OCI-LY3 (cell line): ENCODE data around the gene FDPS.
A peak's percentile ranks its signal among the peaks of the same experiment; 100 is the strongest.

Source experiments
- H2AFZ ChIP-seq: fragments of 200-600, 300-600 bp; shearing (Covaris generic); 2 replicates; pipeline ENCODE4 v1.6.0; 2014; ENCODE audit warnings: antibody characterized with exemption, low read depth, low read length
- H3K27ac ChIP-seq: fragments of 200-600, 300-600 bp; sonication (generic); 2 replicates; pipeline ENCODE4 v1.5.1; 2014; ENCODE audit warnings: mild to moderate bottlenecking, low read length, moderate library complexity, mixed read lengths
- H3K27me3 ChIP-seq: fragments of 200-600, 300-600 bp; sonication (generic); 2 replicates; pipeline ENCODE4 v1.6.1; 2014; ENCODE audit warnings: low read depth, low read length, mixed read lengths
- H3K36me3 ChIP-seq: fragments of 200-600, 300-600 bp; sonication (generic); replicated peaks from 2 replicates; pipeline ENCODE3; 2014; ENCODE audit warnings: low read depth, low read length, mixed read lengths
- H3K4me1 ChIP-seq: fragments of 300-600, 200-600 bp; sonication (generic); 2 replicates; pipeline ENCODE4 v1.6.1; 2014; ENCODE audit warnings: low read length, mixed read lengths
- H3K4me2 ChIP-seq: fragments of 200-600, 300-600 bp; sonication (generic); 2 replicates; pipeline ENCODE4 v1.6.1; 2014; ENCODE audit warnings: low read length, mixed read lengths
- H3K4me3 ChIP-seq: fragments of 300-600, 200-600 bp; sonication (generic); 2 replicates; pipeline ENCODE4 v1.5.1; 2014; ENCODE audit warnings: antibody characterized with exemption, mild to moderate bottlenecking, low read length, moderate library complexity
- H3K79me2 ChIP-seq: fragments of 300-600, 200-600 bp; shearing (Covaris generic); 2 replicates; pipeline ENCODE4 v1.6.1; 2014; ENCODE audit warnings: mild to moderate bottlenecking, low read length, mixed read lengths
- H3K9ac ChIP-seq: fragments of 300-600, 200-600 bp; shearing (Covaris generic); 2 replicates; pipeline ENCODE4 v1.6.0; 2014; ENCODE audit warnings: mild to moderate bottlenecking, low read length, moderate library complexity
- H3K9me3 ChIP-seq: fragments of 200-600, 300-600 bp; shearing (Covaris generic); 2 replicates; pipeline ENCODE4 v1.6.1; 2014; ENCODE audit warnings: low read length, mixed read lengths; ENCODE audit not compliant: insufficient read depth
- H4K20me1 ChIP-seq: fragments of 200-600, 300-600 bp; sonication (generic); 2 replicates; pipeline ENCODE4 v1.6.1; 2016; ENCODE audit warnings: low read length, mixed read lengths; ENCODE audit not compliant: insufficient read depth
- CTCF ChIP-seq: fragments of 200-600, 300-600 bp; sonication (generic); IDR thresholded peaks from 2 replicates; pipeline ENCODE4 v1.5.1; 2014; ENCODE audit warnings: antibody characterized with exemption, low read length, low read depth
- EZH2phosphoT487 ChIP-seq: fragments of 200-600 bp; shearing (Covaris generic); IDR thresholded peaks from 2 replicates; pipeline ENCODE4 v1.6.1; 2018; ENCODE audit warnings: antibody characterized with exemption, mixed run types, low read depth

The FDPS gene

DNA sequence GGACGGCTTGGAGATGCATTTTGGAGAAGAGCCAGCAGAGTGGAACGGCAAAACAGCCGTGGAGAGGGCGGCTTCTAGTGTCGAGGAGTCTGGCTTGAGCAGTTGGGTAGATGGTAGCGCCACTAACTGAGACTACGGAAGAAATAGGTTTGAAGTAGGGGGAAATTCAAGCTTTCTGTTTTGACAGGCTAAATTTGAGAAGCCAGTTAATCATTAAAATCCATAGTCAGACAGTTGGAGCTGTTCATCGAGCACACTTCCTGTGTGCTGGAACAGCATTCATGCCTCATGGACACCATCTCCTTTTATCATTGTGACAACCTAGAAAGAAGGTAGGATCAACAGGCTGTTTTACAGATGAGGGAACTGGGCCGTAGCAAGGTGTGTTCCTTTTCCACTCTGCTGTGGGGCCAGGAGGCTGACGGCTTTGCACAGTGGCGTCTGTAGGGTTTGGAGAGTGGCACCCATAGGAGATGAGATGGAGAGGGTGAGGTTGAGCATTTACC lies 4.1 kb upstream of the FDPS start:
- Histone ChIP-seq H4K20me1 (no peaks in the 10 kb centered on the region), H3K4me3 (peak overlapping the region; percentile 74), H2AFZ (peak overlapping the region; percentile 92), H3K4me2 (peak overlapping the region; percentile 88), H3K79me2 (peaks cover 10% of the 10 kb centered on the region), H3K4me1 (peaks cover 40% of the 10 kb centered on the region), H3K27ac (peak overlapping the region; percentile 82), H3K9ac (peak overlapping the region; percentile 60), H3K9me3 (no peaks in the 10 kb centered on the region), H3K36me3 (peaks cover 8% of the 10 kb centered on the region), H3K27me3 (no peaks in the 10 kb centered on the region)
- TF ChIP-seq EZH2phosphoT487, result no peak
- peak; percentile 29 for TF ChIP-seq CTCF

DNA sequence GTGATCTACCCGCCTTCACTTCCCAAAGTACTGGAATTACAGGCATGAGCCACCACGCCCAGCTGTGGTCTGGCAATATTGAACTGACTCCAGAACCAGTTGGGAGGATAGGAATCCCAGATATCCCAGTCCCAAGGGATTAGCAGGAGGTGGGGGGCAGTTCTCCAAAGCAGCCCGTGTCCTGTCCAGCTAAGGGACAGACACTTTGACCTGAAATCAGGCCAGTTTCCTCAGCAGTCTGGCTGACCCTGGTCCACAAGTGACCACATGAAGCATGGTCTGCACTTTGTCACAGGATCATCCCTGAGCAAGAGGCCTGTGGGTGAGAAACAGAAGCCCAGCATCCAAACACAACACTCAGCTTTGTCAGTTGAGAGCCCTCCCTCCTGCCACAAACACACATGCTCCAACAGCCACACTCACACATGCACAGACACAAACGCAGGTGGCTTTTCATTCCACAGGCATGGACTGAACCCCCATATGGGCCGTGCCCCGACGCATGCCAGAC lies 2.7 kb upstream of the FDPS start:
- H3K4me3 ChIP-seq, result no peak overlapping the region
- H3K4me1 ChIP-seq, result peaks cover 53% of the 10 kb centered on the region
- TF ChIP-seq CTCF (no peak), EZH2phosphoT487 (no peak)
- no peaks in the 10 kb centered on the region for H3K27me3 ChIP-seq
- no peaks in the 10 kb centered on the region for H4K20me1 ChIP-seq
- no peak overlapping the region; the same call in 1 of the 2 replicates for H3K9ac ChIP-seq
- H3K9me3 ChIP-seq, result no peaks in the 10 kb centered on the region
- H3K27ac ChIP-seq, result peak overlapping the region; percentile 50
- peaks cover 21% of the 10 kb centered on the region for H3K36me3 ChIP-seq
- H2AFZ ChIP-seq, result no peak overlapping the region
- H3K79me2 ChIP-seq, result peaks cover 23% of the 10 kb centered on the region
- no peak overlapping the region for H3K4me2 ChIP-seq

DNA sequence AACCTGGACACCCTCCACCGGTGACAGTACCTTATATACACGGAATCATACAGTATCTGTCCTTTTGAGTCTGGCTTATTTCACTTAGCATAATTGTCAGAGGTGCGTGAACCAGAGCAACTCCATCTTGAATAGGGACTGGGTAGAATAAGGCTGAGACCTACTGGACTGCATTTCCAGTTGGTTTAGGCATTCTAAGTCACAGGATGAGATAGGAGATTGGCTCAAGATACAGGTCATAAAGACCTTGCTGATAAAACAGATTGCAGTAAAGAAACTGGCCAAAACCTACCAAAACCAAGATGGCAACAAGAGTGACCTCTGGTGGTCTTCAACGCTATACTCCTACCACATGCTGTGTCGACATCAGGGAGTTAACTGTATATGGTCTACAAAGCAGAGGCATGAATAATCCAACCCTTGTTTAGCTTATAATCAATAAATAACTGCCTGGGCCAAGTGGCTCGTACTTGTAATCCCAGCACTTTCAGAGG lies 1.4 kb upstream of the FDPS start:
- H4K20me1 ChIP-seq, result peaks cover 10% of the 10 kb centered on the region; the same call in 1 of the 2 replicates
- no peaks in the 10 kb centered on the region for H3K9me3 ChIP-seq
- peak overlapping the region; percentile 94 for H3K27ac ChIP-seq
- H3K9ac ChIP-seq, result peak overlapping the region; percentile 76; the same call in 1 of the 2 replicates
- no peaks in the 10 kb centered on the region for H3K27me3 ChIP-seq
- peaks cover 58% of the 10 kb centered on the region for H3K4me1 ChIP-seq
- no peak overlapping the region for H2AFZ ChIP-seq
- H3K4me2 ChIP-seq, result peak overlapping the region; percentile 71
- TF ChIP-seq CTCF (peak; percentile 51), EZH2phosphoT487 (no peak)
- H3K36me3 ChIP-seq, result peaks cover 31% of the 10 kb centered on the region
- H3K79me2 ChIP-seq, result peaks cover 37% of the 10 kb centered on the region
- H3K4me3 ChIP-seq, result peak overlapping the region; percentile 70; the same call in 1 of the 2 replicates

GRCh38 chr1:155309423-155310021 lies 856 bp downstream of the FDPS start:
- H4K20me1 ChIP-seq, result peaks cover 17% of the 10 kb centered on the region; the same call in 1 of the 2 replicates
- peaks cover 54% of the 10 kb centered on the region for H3K79me2 ChIP-seq
- H3K4me3 ChIP-seq, result peak overlapping the region; percentile 91
- no peaks in the 10 kb centered on the region for H3K27me3 ChIP-seq
- no peaks in the 10 kb centered on the region for H3K9me3 ChIP-seq
- peaks cover 46% of the 10 kb centered on the region for H3K36me3 ChIP-seq
- no peak overlapping the region for H2AFZ ChIP-seq
- H3K4me1 ChIP-seq, result peaks cover 48% of the 10 kb centered on the region
- H3K9ac ChIP-seq, result peak overlapping the region; percentile 99
- peak overlapping the region; percentile 93 for H3K27ac ChIP-seq
- no peak for TF ChIP-seq EZH2phosphoT487
- TF ChIP-seq CTCF, result 0 out of 2 replicates have a peak, but pooled peaks have one; percentile 6
- H3K4me2 ChIP-seq, result peak overlapping the region; percentile 92
